ENCODE data around the gene TTC4.

Gene TTC4, protein sequence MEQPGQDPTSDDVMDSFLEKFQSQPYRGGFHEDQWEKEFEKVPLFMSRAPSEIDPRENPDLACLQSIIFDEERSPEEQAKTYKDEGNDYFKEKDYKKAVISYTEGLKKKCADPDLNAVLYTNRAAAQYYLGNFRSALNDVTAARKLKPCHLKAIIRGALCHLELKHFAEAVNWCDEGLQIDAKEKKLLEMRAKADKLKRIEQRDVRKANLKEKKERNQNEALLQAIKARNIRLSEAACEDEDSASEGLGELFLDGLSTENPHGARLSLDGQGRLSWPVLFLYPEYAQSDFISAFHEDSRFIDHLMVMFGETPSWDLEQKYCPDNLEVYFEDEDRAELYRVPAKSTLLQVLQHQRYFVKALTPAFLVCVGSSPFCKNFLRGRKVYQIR

DNA sequence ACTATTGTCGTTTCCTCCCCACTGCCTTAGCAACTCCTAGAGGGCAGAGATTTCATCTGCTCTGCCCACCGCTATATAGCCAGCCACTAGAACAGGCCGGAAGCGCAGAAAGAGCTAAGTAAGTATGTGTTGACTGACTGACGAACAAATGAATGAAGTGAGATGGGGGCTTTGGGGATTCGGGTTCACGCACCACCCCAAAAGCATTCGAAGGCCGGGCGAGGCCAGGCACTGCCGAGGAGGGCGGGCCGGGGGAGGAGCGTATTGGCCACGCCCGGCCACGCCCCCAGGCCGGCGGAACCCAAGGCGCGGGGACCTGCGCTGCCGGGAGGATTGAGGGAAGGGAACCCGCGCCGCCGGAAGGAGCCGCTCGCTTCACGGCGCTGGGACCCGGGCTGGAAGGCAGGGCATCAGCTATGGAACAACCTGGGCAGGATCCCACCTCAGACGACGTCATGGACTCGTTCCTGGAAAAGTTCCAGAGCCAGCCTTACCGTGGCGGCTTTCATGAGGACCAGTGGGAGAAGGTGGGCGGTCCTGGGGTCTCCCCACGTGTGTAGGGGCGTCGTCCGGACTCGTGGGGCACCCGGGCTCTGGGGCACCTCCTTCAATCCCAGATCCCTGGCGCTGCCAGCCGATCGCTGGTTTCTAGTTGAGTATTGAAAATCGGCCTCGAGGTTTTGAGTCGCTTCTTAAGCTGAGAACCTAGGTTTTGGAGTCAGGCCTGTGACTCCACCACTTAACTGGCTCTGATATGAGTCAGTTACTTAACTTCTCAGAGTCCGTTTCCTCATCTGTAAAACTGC is at the start of gene TTC4:
TSS of gene TTC4 (plus strand) at position 369 of the 806 bp plus-strand sequence. CDS start at position 417, 48 bp downstream.
- Mint-ChIP-seq H3K36me3 (ENCODE audit: low read depth) (peaks cover 24% of the 10 kb centered on the region), H3K4me1 (peaks cover 29% of the 10 kb centered on the region), H3K27ac (peak within 1 kb of the TSS; percentile 89), H3K27me3 (no peaks in the 10 kb centered on the region), H3K9me3 (no peaks in the 10 kb centered on the region), H3K4me3 (peak within 1 kb of the TSS; percentile 90)
- peak; percentile 84 for DNase-seq
- peak; percentile 94 for ATAC-seq

DNA sequence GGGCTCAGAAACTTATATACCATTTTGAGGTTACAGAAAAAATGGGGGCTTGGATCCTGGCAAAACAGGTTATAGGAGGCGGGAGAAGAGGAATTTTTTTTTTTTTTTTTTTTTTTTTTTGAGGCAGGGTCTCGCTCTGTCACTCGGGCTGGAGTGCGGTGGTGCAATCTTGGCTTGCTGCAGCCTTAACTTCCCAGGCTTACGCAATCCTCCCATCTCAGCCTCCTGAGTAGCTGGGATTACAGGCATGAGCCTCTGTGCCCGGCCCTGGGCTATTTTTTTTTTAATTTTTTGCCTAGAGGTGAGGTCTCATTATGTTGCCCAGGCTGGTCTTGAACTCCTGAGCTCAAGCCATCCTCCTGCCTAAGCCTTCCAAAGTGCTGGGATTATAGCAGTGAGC is 49.3 kb upstream of the TTC4 start:
- no peak for ATAC-seq
- Mint-ChIP-seq H3K27me3 (no peaks in the 10 kb centered on the region), H3K4me3 (no peak overlapping the region), H3K4me1 (no peaks in the 10 kb centered on the region), H3K9me3 (no peaks in the 10 kb centered on the region), H3K27ac (no peak overlapping the region), H3K36me3 (ENCODE audit: low read depth) (no peaks in the 10 kb centered on the region)
- DNase-seq: no peak

DNA sequence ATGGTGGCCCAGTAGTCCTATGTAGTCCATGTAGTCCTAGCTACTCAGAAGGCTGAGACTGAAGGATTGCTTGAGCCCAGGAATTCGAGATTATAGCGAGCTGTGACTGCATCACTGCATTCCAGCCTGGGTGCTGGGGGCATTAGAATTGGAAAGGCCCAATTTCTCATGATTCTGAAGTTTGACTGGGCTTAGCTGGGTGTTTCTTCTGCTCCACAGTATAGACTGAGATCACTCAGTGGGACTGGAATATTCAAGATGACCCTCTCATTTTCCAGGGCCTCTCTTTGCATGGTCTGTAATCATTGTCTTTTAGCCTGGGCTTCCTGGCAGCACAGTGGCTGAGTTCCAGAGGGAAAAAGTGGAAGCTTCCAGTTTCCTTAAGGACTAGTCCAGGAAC is 47.9 kb upstream of the TTC4 start:
- Mint-ChIP-seq H3K4me3 (no peak overlapping the region), H3K9me3 (no peaks in the 10 kb centered on the region), H3K4me1 (peaks cover 3% of the 10 kb centered on the region), H3K36me3 (ENCODE audit: low read depth) (no peaks in the 10 kb centered on the region), H3K27ac (no peak overlapping the region), H3K27me3 (no peaks in the 10 kb centered on the region)
- no peak for ATAC-seq
- DNase-seq: no peak

DNA sequence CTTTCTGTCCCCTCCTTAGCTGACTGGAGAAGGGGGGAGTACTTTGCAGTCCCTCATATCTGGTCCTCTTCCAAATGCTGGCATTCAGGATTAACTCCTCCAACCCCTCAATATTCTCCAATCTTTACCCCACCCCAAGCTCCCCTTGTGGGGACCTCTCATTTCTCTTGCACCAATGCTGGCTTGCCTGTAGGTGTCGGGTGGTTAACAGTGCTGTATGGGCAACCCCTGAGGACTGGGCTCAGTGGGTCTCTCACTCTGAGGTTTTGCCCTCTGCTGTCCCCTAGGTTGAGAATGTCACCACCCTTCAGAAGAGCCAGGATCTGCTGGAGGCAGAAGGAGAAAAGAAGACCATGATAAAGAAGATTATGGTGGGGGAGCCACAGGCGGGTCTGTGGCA is 47.1 kb upstream of the TTC4 start:
- H3K27ac Mint-ChIP-seq: no peak overlapping the region
- no peak for DNase-seq
- H3K27me3 Mint-ChIP-seq: no peaks in the 10 kb centered on the region
- no peak overlapping the region for H3K4me3 Mint-ChIP-seq
- no peaks in the 10 kb centered on the region for H3K9me3 Mint-ChIP-seq
- H3K36me3 Mint-ChIP-seq (ENCODE audit: low read depth): no peaks in the 10 kb centered on the region
- no peak for ATAC-seq
- peaks cover 3% of the 10 kb centered on the region for H3K4me1 Mint-ChIP-seq

DNA sequence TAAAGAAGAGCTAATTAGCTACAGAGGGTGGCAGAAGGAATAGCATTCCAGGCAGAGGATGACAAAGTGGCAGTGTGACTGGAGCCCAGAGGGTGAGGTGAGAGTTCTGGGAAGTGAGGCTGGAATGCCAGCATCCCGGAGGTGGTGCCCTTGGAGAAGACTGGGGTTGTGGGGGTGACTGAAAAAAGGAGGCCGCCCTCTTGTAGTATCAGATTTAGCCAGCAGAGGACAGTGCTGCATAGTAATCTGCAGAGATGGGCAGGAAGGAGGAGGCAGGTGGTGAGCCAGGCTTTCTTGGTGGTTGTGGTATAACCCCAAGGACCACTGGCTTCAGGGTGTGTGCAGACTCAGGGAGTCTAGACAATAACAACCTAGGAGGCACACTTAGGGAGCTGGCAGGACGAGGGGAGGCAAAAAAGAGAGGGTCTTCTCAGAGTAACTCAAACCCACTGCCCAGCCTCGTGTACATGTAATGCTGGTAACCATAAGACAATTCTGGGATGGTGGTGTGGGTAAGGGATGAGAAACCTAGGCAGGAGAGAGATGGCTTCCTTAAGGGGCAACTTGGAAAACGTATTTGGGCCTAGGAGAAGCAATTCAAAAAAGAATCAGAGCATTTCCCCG is 43.6 kb upstream of the TTC4 start:
- H3K27me3 Mint-ChIP-seq: no peaks in the 10 kb centered on the region
- ATAC-seq: peak; percentile 95
- H3K36me3 Mint-ChIP-seq (ENCODE audit: low read depth): no peaks in the 10 kb centered on the region
- no peak overlapping the region for H3K27ac Mint-ChIP-seq
- peaks cover 3% of the 10 kb centered on the region for H3K4me1 Mint-ChIP-seq
- no peak overlapping the region for H3K4me3 Mint-ChIP-seq
- H3K9me3 Mint-ChIP-seq: no peaks in the 10 kb centered on the region
- peak; percentile 76 for DNase-seq

DNA sequence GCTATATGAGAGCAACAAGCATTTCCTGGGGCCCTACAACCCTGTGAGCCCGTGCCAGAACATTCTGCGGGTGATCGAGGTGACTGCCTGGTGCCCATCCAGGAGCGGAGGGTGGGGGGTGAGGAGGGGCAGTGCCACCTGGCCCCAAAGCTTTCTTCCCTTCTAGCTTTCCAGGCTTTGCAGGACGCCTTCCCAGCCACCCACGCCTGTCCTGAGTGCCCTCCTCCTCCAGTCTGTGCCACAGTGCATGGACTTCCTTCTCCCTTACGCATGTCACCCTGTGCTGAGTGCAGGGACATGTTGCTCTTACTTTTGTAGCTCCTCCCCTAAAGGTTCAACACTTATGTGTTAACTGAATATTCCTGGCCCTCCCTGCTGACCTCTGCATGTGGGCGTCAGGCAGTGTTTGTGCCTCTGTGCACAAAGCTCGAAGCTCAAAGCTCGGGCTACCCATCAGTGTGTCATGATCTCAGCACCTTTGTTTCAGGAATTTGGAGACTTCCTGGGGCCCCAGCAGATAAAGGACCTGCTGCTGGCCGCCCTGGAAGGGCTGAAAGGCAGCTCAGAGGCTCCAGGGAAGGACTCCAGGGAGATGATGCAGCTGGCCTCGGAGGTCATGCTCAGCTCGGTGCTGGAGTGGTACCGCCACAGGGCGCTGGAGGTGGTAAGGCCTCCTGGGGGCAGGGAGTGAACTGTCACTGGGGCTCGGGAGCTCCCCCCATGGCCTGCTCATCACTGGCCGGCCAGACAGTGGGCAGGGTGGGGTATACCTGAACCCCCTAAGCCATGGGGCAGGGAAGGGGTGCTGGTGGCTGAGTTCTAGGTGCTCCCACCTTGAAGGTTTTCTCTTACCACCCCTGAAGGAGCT is 36.7 kb upstream of the TTC4 start:
- no peaks in the 10 kb centered on the region for H3K36me3 Mint-ChIP-seq (ENCODE audit: low read depth)
- H3K27me3 Mint-ChIP-seq: no peaks in the 10 kb centered on the region
- H3K4me1 Mint-ChIP-seq: no peaks in the 10 kb centered on the region
- no peaks in the 10 kb centered on the region for H3K9me3 Mint-ChIP-seq
- H3K27ac Mint-ChIP-seq: no peak overlapping the region
- DNase-seq (no peak), ATAC-seq (no peak)
- no peak overlapping the region for H3K4me3 Mint-ChIP-seq

DNA sequence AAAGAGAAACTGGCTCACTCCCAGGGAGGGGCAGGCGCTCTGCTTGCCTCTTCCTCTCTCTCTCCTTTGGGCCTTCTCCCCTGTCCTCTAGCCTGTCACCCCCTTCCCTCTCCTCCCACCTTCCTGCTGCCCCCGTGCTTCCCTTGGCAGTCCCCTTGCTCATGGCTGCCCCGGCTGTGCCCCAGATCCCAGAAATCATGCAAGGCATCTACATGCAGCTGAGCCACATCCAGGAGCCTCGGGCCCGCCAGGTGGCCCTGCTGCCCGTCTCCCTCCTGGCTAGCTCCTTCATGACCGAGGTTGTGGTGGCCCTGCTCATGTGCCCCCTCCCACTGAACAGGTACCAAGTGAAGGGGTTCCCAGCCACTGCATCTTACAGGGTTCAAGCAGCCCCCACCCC is 36.0 kb upstream of the TTC4 start:
- no peak for DNase-seq
- H3K4me1 Mint-ChIP-seq: no peaks in the 10 kb centered on the region
- H3K27me3 Mint-ChIP-seq: no peaks in the 10 kb centered on the region
- no peak for ATAC-seq
- no peaks in the 10 kb centered on the region for H3K9me3 Mint-ChIP-seq
- no peaks in the 10 kb centered on the region for H3K36me3 Mint-ChIP-seq (ENCODE audit: low read depth)
- no peak overlapping the region for H3K4me3 Mint-ChIP-seq
- H3K27ac Mint-ChIP-seq: no peak overlapping the region

DNA sequence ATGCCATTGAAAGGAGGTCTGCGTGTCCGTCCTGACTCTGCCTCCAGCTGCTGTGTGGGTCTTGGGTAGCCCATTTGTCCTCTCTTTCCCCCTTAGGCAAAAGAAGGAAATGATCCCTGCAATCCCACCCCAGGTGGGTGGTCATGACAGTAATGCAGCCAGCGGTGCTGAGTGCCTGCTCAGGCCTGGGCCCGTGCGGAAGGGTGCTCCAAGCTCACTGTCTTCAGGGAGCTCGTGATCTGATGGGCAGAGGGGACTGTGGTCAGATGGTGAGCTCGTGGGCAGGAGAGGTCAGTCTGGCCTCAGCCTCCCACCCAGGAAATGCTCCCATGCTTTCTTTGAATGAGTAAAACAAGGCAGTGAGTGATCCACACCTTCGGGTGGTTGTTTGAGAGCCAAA is 35.3 kb upstream of the TTC4 start:
- no peak overlapping the region for H3K4me3 Mint-ChIP-seq
- no peaks in the 10 kb centered on the region for H3K4me1 Mint-ChIP-seq
- DNase-seq (no peak), ATAC-seq (no peak)
- H3K27ac Mint-ChIP-seq: no peak overlapping the region
- H3K27me3 Mint-ChIP-seq: no peaks in the 10 kb centered on the region
- no peaks in the 10 kb centered on the region for H3K9me3 Mint-ChIP-seq
- H3K36me3 Mint-ChIP-seq (ENCODE audit: low read depth): no peaks in the 10 kb centered on the region

DNA sequence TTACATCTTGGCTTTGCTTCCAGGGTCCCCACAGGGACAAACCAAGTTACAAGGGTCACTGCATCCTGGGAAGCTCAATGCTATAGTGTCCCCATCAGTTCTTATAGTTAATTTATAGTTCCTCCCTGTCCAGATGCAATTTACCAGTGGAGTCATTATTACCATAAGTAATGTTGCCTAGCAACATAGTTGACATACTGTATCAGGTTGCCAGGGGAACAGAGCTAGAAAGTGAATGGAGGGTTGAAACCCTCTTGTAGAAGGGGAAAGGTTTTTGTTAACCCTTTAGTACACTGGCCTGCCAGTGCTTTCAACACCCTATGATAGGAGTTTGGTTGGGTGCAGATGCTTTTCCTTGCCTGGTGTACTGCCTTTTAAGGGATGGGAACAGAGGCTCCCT is 34.3 kb upstream of the TTC4 start:
- DNase-seq (no peak), ATAC-seq (peak; percentile 29)
- no peaks in the 10 kb centered on the region for H3K27me3 Mint-ChIP-seq
- H3K9me3 Mint-ChIP-seq: no peaks in the 10 kb centered on the region
- H3K4me1 Mint-ChIP-seq: no peaks in the 10 kb centered on the region
- H3K36me3 Mint-ChIP-seq (ENCODE audit: low read depth): no peaks in the 10 kb centered on the region
- no peak overlapping the region for H3K27ac Mint-ChIP-seq
- H3K4me3 Mint-ChIP-seq: no peak overlapping the region

DNA sequence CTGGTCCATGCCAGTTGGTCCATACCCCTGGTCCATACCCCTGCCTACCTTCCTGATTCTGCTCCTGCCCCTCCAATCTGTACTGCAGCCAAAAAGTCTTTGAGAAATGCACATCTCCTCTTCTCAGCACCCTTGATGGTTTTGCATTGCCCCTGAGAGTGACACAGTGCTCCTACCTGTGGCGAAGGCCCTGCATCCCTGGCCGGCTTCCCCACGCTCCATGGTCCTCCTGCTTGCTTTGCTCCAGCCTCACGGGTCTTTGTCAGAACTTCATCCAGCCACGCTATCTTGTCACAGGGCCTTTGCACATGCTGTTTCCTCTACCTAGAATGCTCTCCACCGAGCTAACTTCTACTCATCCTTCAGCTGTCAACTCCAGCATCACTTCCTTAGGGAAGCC is 32.2 kb upstream of the TTC4 start:
- no peak for ATAC-seq
- no peaks in the 10 kb centered on the region for H3K9me3 Mint-ChIP-seq

DNA sequence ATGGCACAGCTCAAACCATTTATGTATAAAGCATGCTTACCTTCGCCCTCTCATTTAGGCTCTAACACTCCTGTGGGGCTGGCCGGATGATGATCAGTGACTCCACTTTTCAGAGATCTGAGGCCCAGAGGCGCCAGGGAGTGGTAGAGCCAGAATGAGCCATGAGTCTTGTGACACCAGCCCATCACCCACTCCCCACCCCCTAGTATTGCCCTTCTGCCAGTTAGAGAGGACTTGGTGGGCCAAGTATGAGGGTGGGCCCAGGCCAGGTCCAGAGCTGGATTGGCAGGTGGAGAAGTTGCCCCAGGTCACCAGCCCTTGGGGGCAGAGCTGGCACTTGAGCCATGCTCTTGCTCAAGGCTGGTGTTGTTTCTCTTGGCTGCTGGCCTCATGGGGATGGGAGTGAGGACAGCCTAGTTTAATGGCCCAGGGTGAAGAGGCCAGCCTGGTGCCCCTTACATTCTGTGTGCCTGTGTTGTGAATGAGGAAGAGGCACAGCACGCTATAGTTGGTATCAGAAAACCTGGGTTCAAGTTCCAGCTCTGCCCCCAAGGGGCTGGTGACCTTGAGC is 30.2 kb upstream of the TTC4 start:
- ATAC-seq (no peak), DNase-seq (no peak)
- Mint-ChIP-seq H3K9me3 (no peaks in the 10 kb centered on the region), H3K27ac (no peak overlapping the region), H3K27me3 (no peaks in the 10 kb centered on the region), H3K4me1 (no peaks in the 10 kb centered on the region), H3K36me3 (ENCODE audit: low read depth) (no peaks in the 10 kb centered on the region), H3K4me3 (no peak overlapping the region)

More for the DNA sequence above, 32.2 kb upstream of the TTC4 start:
- Mint-ChIP-seq H3K36me3 (ENCODE audit: low read depth) (no peaks in the 10 kb centered on the region), H3K4me1 (no peaks in the 10 kb centered on the region), H3K27ac (no peak overlapping the region), H3K27me3 (no peaks in the 10 kb centered on the region), H3K4me3 (no peak overlapping the region)
- no peak for DNase-seq

DNA sequence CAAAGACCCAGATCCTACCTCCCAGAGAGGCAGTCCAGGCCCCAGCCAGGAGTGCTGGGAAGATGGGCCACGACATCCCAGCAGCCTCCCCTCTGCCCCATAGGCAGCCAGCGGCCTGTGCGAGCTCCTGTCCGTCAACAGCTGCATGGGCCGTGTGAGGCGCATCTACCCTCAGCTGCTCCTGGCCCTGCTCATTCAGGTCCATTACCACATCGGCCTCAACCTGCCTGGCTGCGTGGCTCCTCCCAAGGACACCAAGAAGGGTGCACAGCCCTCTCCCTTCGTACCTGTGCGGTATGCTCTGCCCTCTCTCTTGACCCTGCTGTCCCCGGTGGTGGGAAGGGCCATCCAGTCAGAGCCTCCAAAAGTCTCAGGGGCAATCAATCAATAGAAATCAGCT is 29.5 kb upstream of the TTC4 start:
- H3K9me3 Mint-ChIP-seq: no peaks in the 10 kb centered on the region
- ATAC-seq: no peak
- H3K4me3 Mint-ChIP-seq: no peak overlapping the region
- H3K4me1 Mint-ChIP-seq: no peaks in the 10 kb centered on the region
- no peak for DNase-seq
- H3K27ac Mint-ChIP-seq: no peak overlapping the region
- H3K27me3 Mint-ChIP-seq: no peaks in the 10 kb centered on the region
- no peaks in the 10 kb centered on the region for H3K36me3 Mint-ChIP-seq (ENCODE audit: low read depth)

DNA sequence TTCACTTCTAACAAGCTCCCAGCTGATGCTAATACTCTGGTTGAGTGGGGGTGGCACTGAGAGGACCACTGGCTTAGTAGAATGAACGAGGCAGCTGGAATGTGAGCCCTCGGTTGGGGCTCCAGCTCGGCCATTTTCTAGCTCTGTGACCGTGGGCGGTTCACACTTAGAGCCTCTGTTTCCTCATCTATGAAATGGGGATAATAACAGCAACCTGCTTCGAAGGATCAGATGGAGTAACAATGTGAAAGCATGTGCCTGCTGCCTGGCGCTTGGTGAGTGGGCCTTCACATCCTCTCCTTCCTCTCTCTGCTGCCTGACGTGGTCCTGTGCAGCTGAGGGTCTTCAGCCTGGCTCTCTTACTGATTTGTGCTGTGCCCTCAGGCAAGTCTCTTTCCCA is 20.9 kb upstream of the TTC4 start:
- Mint-ChIP-seq H3K9me3 (no peaks in the 10 kb centered on the region), H3K36me3 (ENCODE audit: low read depth) (no peaks in the 10 kb centered on the region), H3K27ac (no peak overlapping the region), H3K27me3 (peaks cover 2% of the 10 kb centered on the region), H3K4me3 (no peak overlapping the region), H3K4me1 (peaks cover 4% of the 10 kb centered on the region)
- ATAC-seq: no peak
- DNase-seq: no peak

DNA sequence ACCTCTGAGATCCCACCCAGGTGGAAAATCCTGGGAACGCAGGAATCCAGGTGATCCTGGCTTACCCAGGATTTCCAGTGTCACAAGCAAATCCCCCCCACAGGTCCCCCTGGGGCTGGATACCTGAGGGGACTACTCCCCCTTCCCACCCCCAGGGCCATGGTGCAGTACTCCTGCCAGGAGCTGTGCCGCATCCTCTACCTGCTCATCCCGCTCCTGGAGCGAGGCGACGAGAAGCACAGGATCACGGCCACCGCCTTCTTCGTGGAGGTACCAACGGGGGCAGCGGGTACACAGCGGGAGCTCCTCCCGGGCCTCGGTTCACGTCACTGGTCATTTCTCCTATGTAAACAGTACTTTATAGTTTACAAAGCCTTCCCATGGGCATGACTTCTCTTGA is 20.4 kb upstream of the TTC4 start:
- H3K9me3 Mint-ChIP-seq: no peaks in the 10 kb centered on the region
- ATAC-seq (no peak), DNase-seq (no peak)
- no peak overlapping the region for H3K4me3 Mint-ChIP-seq
- no peak overlapping the region for H3K27ac Mint-ChIP-seq
- H3K4me1 Mint-ChIP-seq: peaks cover 4% of the 10 kb centered on the region
- peaks cover 2% of the 10 kb centered on the region for H3K27me3 Mint-ChIP-seq
- no peaks in the 10 kb centered on the region for H3K36me3 Mint-ChIP-seq (ENCODE audit: low read depth)

All from activated naive CD8-positive, alpha-beta T cell treated with anti-CD3 and anti-CD28 coated beads, Interleukin-2, amount 50 U/mL, for 24 hours (primary cell).